Trophoblast cell (in vitro differentiated cells and primary cell): Measurements from ENCODE around the gene SPTLC2.

ENCODE experiments used
- DNase-seq, 2 donors: peaks; one replicate each; pipeline ENCODE4 v3.0.0-alpha.2; 2016
- H2AFZ ChIP-seq: 2 replicates; pipeline ENCODE4 v1.6.1; 2013; ENCODE audit warnings: low read length, moderate library complexity, mild to moderate bottlenecking; ENCODE audit not compliant: insufficient read depth, poor library complexity
- H2AK5ac ChIP-seq: 2 replicates; pipeline ENCODE4 v1.6.1; 2013; ENCODE audit warnings: mild to moderate bottlenecking, low read length
- H2BK120ac ChIP-seq: 2 replicates; pipeline ENCODE4 v1.6.1; 2013; ENCODE audit warnings: low read length, mild to moderate bottlenecking, moderate library complexity; ENCODE audit not compliant: insufficient read depth, poor library complexity
- H2BK12ac ChIP-seq: 2 replicates; pipeline ENCODE4 v1.6.1; 2013; ENCODE audit warnings: mild to moderate bottlenecking, low read length, moderate library complexity
- H2BK5ac ChIP-seq: 2 replicates; pipeline ENCODE4 v1.6.1; 2013; ENCODE audit warnings: low read length, low read depth, moderate library complexity, mild to moderate bottlenecking; ENCODE audit not compliant: poor library complexity
- H3K14ac ChIP-seq: 2 replicates; pipeline ENCODE4 v1.6.1; 2013; ENCODE audit warnings: mild to moderate bottlenecking, low read length
- H3K18ac ChIP-seq: 2 replicates; pipeline ENCODE4 v1.6.1; 2013; ENCODE audit warnings: mild to moderate bottlenecking, low read length
- H3K23ac ChIP-seq: 2 replicates; pipeline ENCODE4 v1.6.1; 2013; ENCODE audit warnings: low read length
- H3K27ac ChIP-seq: 2 replicates; pipeline ENCODE4 v1.5.1; 2013; ENCODE audit warnings: low read depth, mild to moderate bottlenecking, inconsistent platforms, low read length, moderate library complexity
- H3K27me3 ChIP-seq: 2 replicates; pipeline ENCODE4 v1.6.1; 2013; ENCODE audit warnings: inconsistent platforms, mild to moderate bottlenecking, low read length, moderate library complexity; ENCODE audit not compliant: insufficient read depth
- H3K36me3 ChIP-seq, 2 experiments: 1 replicate in 1 of 2; 2 replicates in 1 of 2; pipeline ENCODE4 v1.6.1; 2013; ENCODE audit warnings: low read length in 2 of 2, mild to moderate bottlenecking in 2 of 2, moderate library complexity in 1 of 2; ENCODE audit not compliant: insufficient read depth in 2 of 2, control insufficient read depth in 1 of 2
- H3K4ac ChIP-seq: 2 replicates; pipeline ENCODE4 v1.6.1; 2013; ENCODE audit warnings: low read depth, mild to moderate bottlenecking, low read length, moderate library complexity
- H3K4me1 ChIP-seq, 2 experiments: 1 replicate in 1 of 2; 2 replicates in 1 of 2; pipeline ENCODE4 v1.6.1; 2013; ENCODE audit warnings: low read length in 2 of 2, mild to moderate bottlenecking in 2 of 2, moderate library complexity in 1 of 2; ENCODE audit not compliant: insufficient read depth in 2 of 2, control insufficient read depth in 1 of 2
- H3K4me2 ChIP-seq: 2 replicates; pipeline ENCODE4 v1.6.1; 2013; ENCODE audit warnings: inconsistent platforms, mild to moderate bottlenecking, low read length, moderate library complexity
- H3K4me3 ChIP-seq: 2 replicates; pipeline ENCODE4 v1.5.1; 2013; ENCODE audit warnings: mild to moderate bottlenecking, low read depth, low read length, inconsistent platforms
- H3K79me1 ChIP-seq: one replicate; pipeline ENCODE4 v1.6.1; 2013; ENCODE audit warnings: low read length
- H3K79me2 ChIP-seq: 2 replicates; pipeline ENCODE4 v1.6.1; 2013; ENCODE audit warnings: low read length, mild to moderate bottlenecking; ENCODE audit not compliant: control insufficient read depth, insufficient read depth, poor library complexity
- H3K9ac ChIP-seq: 2 replicates; pipeline ENCODE4 v1.6.1; 2013; ENCODE audit warnings: mild to moderate bottlenecking, low read length
- H3K9me3 ChIP-seq: 2 replicates; pipeline ENCODE4 v1.6.1; 2013; ENCODE audit warnings: low read depth, mild to moderate bottlenecking, control low read depth, inconsistent platforms, low read length; ENCODE audit not compliant: insufficient read depth
- H4K12ac ChIP-seq: 2 replicates; pipeline ENCODE4 v1.6.1; 2013; ENCODE audit warnings: low read depth, mild to moderate bottlenecking, low read length, moderate library complexity
- H4K8ac ChIP-seq: 2 replicates; pipeline ENCODE4 v1.6.1; 2013; ENCODE audit warnings: low read depth, mild to moderate bottlenecking, low read length, moderate library complexity
- H4K91ac ChIP-seq: one replicate; pipeline ENCODE4 v1.6.1; 2013; ENCODE audit warnings: low read depth, mild to moderate bottlenecking, low read length, moderate library complexity
- WGBS: extraction: QIAGEN DNeasy Blood & Tissue Kit; methylation state at CpG from one replicate; pipeline ENCODE4 v1.1.7; 2013; ENCODE audit warnings: missing lambda C conversion rate; ENCODE audit not compliant: insufficient read length, insufficient coverage; ENCODE audit errors: extremely low coverage; 5-methylcytosine and 5-hydroxymethylcytosine counted together

SPTLC2 gene

DNA sequence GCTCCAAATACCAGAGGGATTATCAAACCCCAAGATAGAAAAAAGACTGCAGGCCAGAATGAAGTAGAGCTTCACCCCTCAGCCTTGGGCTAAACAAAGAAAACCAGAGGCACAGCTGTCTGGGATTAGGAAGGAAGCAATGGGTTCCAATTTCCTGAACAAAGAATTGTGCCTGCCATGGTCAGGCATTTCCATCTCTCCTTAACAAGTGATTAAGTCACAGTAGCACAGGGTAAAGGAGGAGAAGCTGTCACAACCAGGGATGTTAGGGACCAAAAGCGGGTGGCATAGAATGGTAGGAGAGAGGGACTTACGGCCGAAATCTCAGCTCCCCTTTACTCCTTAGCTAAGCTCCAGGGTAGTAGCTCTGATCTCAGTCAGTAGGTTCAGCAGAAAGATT is 33.9 kb downstream of the SPTLC2 start:
- Histone ChIP-seq H3K14ac (no peak overlapping the region), H3K4me1 (no peaks in the 10 kb centered on the region), H2AK5ac (no peak overlapping the region), H2BK5ac (no peak overlapping the region), H4K91ac (no peak overlapping the region), H3K79me1 (no peaks in the 10 kb centered on the region), H3K4me3 (no peak overlapping the region), H3K79me2 (no peaks in the 10 kb centered on the region), H3K27me3 (no peaks in the 10 kb centered on the region), H3K27ac (no peak overlapping the region), H2BK12ac (no peak overlapping the region), H3K23ac (no peak overlapping the region), H3K4me2 (no peak overlapping the region), H3K36me3 (peaks cover 0 to 2% of the 10 kb centered on the region in 2 experiments), H4K12ac (no peak overlapping the region), H3K9me3 (peaks cover 3% of the 10 kb centered on the region), H4K8ac (no peak overlapping the region), H2AFZ (no peak overlapping the region), H3K9ac (no peak overlapping the region), H2BK120ac (no peak overlapping the region), H3K4ac (no peak overlapping the region), H3K18ac (no peak overlapping the region)
- no peak for DNase-seq
- no CpG with 5 or more reads among the region's 3 CpGs for WGBS

DNA sequence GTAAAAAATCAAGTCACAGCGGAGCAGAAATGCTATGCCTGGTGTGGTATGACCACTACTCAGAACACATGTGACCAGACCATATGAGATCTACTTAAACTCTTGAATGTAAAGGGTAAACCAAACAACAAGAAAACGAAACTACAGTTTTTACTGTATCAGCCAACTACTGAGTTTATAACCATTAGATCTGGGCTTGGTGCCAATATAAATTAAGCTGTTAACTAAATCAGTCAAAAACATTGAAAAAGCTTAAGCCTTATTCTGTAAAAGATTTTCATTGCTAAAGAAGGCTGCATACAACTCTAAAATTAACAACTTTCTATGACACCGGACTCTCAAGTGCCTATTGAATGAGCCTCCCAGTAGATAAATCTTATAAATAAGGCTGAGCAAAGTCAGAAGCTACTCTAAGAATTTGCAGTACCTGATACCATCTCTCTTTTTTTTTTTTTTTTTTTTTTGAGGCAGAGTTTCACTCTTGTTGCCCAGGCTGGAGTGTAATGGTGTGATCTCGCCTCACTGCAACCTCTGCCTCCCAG is 35.4 kb downstream of the SPTLC2 start:
- no peak overlapping the region for H3K27ac ChIP-seq
- no peak overlapping the region for H4K91ac ChIP-seq
- H3K4me1 ChIP-seq, result no peaks in the 10 kb centered on the region
- no peak overlapping the region for H3K23ac ChIP-seq
- H3K79me2 ChIP-seq, result no peaks in the 10 kb centered on the region
- no peak overlapping the region for H4K12ac ChIP-seq
- no peak overlapping the region for H2AFZ ChIP-seq
- no peak overlapping the region for H2BK120ac ChIP-seq
- H3K4me2 ChIP-seq, result no peak overlapping the region
- peak in 1 of 2 donors; percentile 65 for DNase-seq
- no peak overlapping the region for H3K18ac ChIP-seq
- peaks cover 0 to 2% of the 10 kb centered on the region in 2 experiments for H3K36me3 ChIP-seq
- no peak overlapping the region for H3K9ac ChIP-seq
- H3K27me3 ChIP-seq, result no peaks in the 10 kb centered on the region
- H2BK5ac ChIP-seq, result no peak overlapping the region
- no peak overlapping the region for H2AK5ac ChIP-seq
- no peaks in the 10 kb centered on the region for H3K79me1 ChIP-seq
- no peak overlapping the region for H2BK12ac ChIP-seq
- peaks cover 3% of the 10 kb centered on the region for H3K9me3 ChIP-seq
- no peak overlapping the region for H3K14ac ChIP-seq
- no peak overlapping the region for H3K4me3 ChIP-seq
- WGBS, result no CpG with 5 or more reads among the region's 4 CpGs
- no peak overlapping the region for H4K8ac ChIP-seq
- no peak overlapping the region for H3K4ac ChIP-seq

DNA sequence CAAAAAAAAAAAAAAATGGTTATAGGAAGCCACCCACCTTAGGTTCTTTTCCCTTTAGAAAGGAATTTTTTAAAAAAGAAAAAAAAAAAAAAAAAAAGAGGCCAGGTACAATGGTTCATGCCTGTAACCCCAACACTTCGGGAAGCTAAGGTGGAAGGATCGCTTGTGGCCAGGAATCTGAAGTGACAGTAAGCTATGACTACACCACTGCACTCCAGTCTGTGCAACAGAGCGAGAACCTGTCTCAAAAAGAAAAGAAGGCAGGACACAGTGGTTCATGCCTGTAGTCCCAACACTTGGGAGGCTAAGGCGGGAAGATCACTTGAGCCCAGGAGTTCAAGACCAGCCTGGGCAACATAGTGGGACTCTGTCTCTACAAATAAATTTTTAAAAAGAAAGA is 36.0 kb downstream of the SPTLC2 start:
- Histone ChIP-seq H4K91ac (no peak overlapping the region), H3K79me1 (no peaks in the 10 kb centered on the region), H3K18ac (no peak overlapping the region), H3K27me3 (no peaks in the 10 kb centered on the region), H3K79me2 (no peaks in the 10 kb centered on the region), H3K9ac (no peak overlapping the region), H2BK12ac (no peak overlapping the region), H3K14ac (no peak overlapping the region), H4K8ac (no peak overlapping the region), H3K36me3 (peaks cover 4 to 5% of the 10 kb centered on the region in 2 experiments), H3K4me3 (no peak overlapping the region), H2AK5ac (no peak overlapping the region), H3K4ac (no peak overlapping the region), H3K27ac (no peak overlapping the region), H2BK5ac (no peak overlapping the region), H3K9me3 (peaks cover 3% of the 10 kb centered on the region), H2AFZ (no peak overlapping the region), H4K12ac (no peak overlapping the region), H3K4me1 (no peaks in the 10 kb centered on the region), H2BK120ac (no peak overlapping the region), H3K23ac (no peak overlapping the region), H3K4me2 (no peak overlapping the region)
- no peak for DNase-seq
- WGBS, result no CpG with 5 or more reads among the region's 4 CpGs

DNA sequence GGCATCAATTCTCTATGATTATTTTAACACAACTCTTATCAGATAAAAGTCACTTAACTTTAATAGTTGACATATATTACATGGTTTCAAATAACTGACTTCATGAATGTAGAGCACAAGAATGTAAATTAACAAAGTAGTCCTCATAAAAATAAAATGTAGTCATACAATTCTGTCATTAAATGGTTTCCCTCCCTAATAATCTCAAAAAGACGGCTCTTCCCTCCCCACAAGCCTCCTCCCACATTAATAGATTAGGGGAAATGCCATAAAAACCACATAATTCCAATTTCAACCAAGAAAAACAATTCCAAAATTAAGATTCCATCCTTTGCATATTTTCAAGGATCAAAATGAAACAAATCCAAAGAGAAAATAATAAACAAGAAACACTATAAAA is 36.7 kb downstream of the SPTLC2 start:
- no peak overlapping the region for H3K4me2 ChIP-seq
- no peak overlapping the region for H2BK5ac ChIP-seq
- H2AFZ ChIP-seq, result no peak overlapping the region
- peaks cover 4 to 5% of the 10 kb centered on the region in 2 experiments for H3K36me3 ChIP-seq
- no peak overlapping the region for H3K18ac ChIP-seq
- no peak overlapping the region for H4K8ac ChIP-seq
- no peak overlapping the region for H2BK12ac ChIP-seq
- H3K4ac ChIP-seq, result no peak overlapping the region
- H4K12ac ChIP-seq, result no peak overlapping the region
- no peaks in the 10 kb centered on the region for H3K4me1 ChIP-seq
- no peak overlapping the region for H4K91ac ChIP-seq
- no CpG with 5 or more reads among the region's 1 CpG for WGBS
- H3K9ac ChIP-seq, result no peak overlapping the region
- H3K79me2 ChIP-seq, result no peaks in the 10 kb centered on the region
- H2BK120ac ChIP-seq, result no peak overlapping the region
- H3K4me3 ChIP-seq, result no peak overlapping the region
- H3K79me1 ChIP-seq, result no peaks in the 10 kb centered on the region
- peaks cover 3% of the 10 kb centered on the region for H3K9me3 ChIP-seq
- H2AK5ac ChIP-seq, result no peak overlapping the region
- DNase-seq, result no peak
- no peak overlapping the region for H3K27ac ChIP-seq
- no peak overlapping the region for H3K14ac ChIP-seq
- no peaks in the 10 kb centered on the region for H3K27me3 ChIP-seq
- no peak overlapping the region for H3K23ac ChIP-seq
